Astrocyte of the spinal cord (primary cell): ENCODE data around the gene CACHD1.
A peak's percentile ranks its signal among the peaks of the same experiment; 100 is the strongest.

Source experiments
- DNase-seq: peaks from one replicate; pipeline ENCODE4 v3.0.0; 2011; ENCODE audit warnings: low read depth, low spot score
- H3K4me3 ChIP-seq: 2 replicates; pipeline ENCODE4 v1.5.1; 2011; ENCODE audit warnings: low read depth, mild to moderate bottlenecking, low read length, moderate library complexity
- in situ Hi-C: cut with HindIII; loops from 2 replicates; pipeline ENCODE4 v1.10.0; 2017; ENCODE audit warnings: low sequenced_read_pairs
- TF ChIP-seq, protein P1 (sequence below): IDR thresholded peaks from 2 replicates; pipeline ENCODE4 v1.5.1; 2012; ENCODE audit warnings: low read depth, mild to moderate bottlenecking, low read length, inconsistent platforms

Gene CACHD1

GRCh38 chr1:64469977-64470664 is at the start of gene CACHD1:
Gene CACHD1, plus strand, starts transcription at chr1:64470129. Its CDS starts 616 bp downstream, at chr1:64470745.
- DNase-seq, result peak; percentile 80
- in situ Hi-C loops, result no loop called here
- TF ChIP-seq, protein P1, sequence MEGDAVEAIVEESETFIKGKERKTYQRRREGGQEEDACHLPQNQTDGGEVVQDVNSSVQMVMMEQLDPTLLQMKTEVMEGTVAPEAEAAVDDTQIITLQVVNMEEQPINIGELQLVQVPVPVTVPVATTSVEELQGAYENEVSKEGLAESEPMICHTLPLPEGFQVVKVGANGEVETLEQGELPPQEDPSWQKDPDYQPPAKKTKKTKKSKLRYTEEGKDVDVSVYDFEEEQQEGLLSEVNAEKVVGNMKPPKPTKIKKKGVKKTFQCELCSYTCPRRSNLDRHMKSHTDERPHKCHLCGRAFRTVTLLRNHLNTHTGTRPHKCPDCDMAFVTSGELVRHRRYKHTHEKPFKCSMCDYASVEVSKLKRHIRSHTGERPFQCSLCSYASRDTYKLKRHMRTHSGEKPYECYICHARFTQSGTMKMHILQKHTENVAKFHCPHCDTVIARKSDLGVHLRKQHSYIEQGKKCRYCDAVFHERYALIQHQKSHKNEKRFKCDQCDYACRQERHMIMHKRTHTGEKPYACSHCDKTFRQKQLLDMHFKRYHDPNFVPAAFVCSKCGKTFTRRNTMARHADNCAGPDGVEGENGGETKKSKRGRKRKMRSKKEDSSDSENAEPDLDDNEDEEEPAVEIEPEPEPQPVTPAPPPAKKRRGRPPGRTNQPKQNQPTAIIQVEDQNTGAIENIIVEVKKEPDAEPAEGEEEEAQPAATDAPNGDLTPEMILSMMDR, result peak; percentile 52
- peak within 1 kb of the TSS; percentile 57 for H3K4me3 ChIP-seq

DNA sequence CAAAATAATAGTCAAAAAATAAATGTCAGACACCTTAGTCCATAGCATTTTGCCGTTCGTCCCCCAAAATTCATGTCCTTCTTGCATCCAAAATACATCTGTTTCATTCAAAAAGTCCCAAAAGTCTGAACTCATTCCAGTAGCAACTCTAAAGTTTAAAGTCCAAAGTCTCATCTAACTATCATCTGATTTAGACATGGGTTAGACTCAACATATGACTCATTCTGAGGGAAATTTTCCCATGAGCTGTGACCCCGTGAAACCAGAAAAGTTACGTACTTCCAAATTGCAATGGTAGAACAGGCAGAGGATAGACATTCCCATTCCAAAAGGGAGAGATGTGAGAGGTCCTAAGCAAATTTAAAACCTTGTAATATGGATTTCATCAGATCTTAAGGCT is 48.6 kb upstream of the CACHD1 start:
- TF ChIP-seq, protein P1, result no peak
- no peak for DNase-seq
- in situ Hi-C loops, result no loop called here
- H3K4me3 ChIP-seq, result no peak overlapping the region

DNA sequence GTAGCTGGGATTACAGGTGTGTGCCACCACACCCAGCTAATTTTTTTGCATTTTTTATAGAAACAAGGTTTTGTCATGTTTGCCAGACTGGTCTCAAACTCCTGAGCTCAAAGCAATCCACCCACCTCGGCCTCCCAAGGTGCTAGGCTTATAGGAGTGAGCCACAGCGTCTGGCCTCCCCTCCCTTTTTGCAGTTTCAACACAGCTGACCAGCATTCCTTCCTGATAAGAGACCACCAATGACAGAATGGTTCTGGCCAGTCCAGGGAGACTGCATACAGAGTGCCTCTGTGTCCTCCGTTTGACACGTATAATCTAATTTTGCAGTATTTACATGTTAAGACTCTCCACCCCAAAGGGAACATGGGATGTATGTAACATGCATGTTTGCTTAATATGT is 46.4 kb upstream of the CACHD1 start:
- no peak for DNase-seq
- TF ChIP-seq, protein P1, result no peak
- in situ Hi-C loops, result no loop called here
- H3K4me3 ChIP-seq, result no peak overlapping the region

GRCh38 chr1:64424412-64424811 is 45.5 kb upstream of the CACHD1 start:
- in situ Hi-C loops, result no loop called here
- no peak for DNase-seq
- H3K4me3 ChIP-seq, result no peak overlapping the region
- TF ChIP-seq, protein P1, result no peak

DNA sequence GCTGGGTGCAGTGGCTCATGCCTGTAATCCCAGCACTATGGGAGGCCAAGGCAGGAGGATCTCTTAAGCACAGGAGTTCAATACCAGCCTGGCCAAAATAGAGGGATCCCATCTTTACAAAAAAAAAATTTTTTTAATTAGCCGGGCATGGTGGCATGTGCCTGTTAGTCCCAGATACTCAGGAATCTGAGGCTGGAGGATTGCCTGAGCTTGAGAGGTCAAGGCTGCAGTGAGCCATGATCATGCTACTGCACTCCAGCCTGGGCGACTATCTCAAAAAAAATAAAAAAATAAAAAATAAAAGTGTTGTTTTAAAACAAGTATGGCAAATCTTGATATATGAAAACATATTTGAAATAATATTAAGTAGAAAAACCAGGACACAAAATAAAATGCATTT is 44.4 kb upstream of the CACHD1 start:
- in situ Hi-C loops, result no loop called here
- H3K4me3 ChIP-seq, result no peak overlapping the region
- no peak for DNase-seq
- TF ChIP-seq, protein P1, result no peak

GRCh38 chr1:64426681-64427080 is 43.2 kb upstream of the CACHD1 start:
- no peak overlapping the region for H3K4me3 ChIP-seq
- DNase-seq, result no peak
- in situ Hi-C loops, result no loop called here
- TF ChIP-seq, protein P1, result no peak

DNA sequence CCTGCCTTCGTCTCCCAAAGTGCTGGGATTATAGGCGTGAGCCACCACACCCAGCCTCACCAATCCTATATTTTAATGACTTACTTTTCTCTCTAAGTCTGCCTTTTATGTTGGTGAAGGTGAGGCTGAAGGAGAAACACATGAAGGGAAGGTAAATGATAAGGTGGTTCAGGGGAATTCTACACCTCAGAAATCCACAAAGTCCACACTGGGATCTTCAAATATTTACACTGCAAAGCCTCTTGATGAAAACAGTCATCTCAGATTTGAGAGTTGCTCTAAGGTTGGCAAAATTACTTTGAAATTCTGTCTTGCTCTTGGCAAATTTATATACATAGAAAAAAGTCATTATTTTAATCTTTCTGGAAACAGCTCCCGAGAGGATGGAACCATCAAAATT is 42.0 kb upstream of the CACHD1 start:
- DNase-seq, result no peak
- in situ Hi-C loops, result no loop called here
- TF ChIP-seq, protein P1, result no peak

More for the DNA sequence above, 42.0 kb upstream of the CACHD1 start:
- H3K4me3 ChIP-seq, result no peak overlapping the region
